Activated naive CD4-positive, alpha-beta T cell (primary cell): ENCODE results near the gene KSR2.

Source experiments
- DNase-seq, 4 experiments: peaks; one replicate each; lab custom pipeline; 2025; lab: John Stamatoyannopoulos, UW

The KSR2 gene

GRCh38 chr12:117688446-117688845 lies 280.3 kb downstream of the KSR2 start:
- DNase-seq: no peak

DNA sequence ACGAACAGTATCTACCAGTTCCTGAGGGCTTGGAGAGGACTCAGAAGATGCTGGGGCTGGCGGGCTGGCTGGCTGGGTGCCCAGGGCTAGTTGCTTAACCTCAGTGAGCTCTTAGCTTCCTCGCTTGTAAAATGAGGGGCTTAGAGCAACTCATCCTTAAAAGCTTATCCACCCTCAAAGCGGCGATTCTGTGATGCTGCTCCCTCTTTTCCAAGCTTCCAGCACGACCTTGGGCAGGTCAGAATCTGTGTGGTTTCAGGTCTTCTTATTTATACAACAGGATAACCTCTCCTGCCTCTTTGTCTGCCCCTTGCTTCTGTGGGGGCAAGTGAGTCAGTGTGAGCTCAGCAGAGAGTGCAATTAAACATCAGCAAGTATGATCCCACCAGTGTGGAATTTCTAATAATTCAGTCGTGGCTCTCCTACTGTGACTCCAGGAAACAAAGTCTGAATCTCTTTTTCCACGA lies 281.8 kb downstream of the KSR2 start:
- DNase-seq: no peak

- DNase-seq: no peak
Measured at GRCh38 chr12:117686210-117686609, 282.6 kb downstream of the KSR2 start.

GRCh38 chr12:117685110-117685926 lies 283.5 kb downstream of the KSR2 start:
- DNase-seq: no peak

- DNase-seq: no peak
Measured at GRCh38 chr12:117684471-117684870, 284.3 kb downstream of the KSR2 start.

GRCh38 chr12:117680312-117680711 lies 288.5 kb downstream of the KSR2 start:
- DNase-seq: no peak

GRCh38 chr12:117679776-117680175 lies 289.0 kb downstream of the KSR2 start:
- DNase-seq: no peak

- DNase-seq: no peak
Measured at GRCh38 chr12:117674763-117675162, 294.0 kb downstream of the KSR2 start.

DNA sequence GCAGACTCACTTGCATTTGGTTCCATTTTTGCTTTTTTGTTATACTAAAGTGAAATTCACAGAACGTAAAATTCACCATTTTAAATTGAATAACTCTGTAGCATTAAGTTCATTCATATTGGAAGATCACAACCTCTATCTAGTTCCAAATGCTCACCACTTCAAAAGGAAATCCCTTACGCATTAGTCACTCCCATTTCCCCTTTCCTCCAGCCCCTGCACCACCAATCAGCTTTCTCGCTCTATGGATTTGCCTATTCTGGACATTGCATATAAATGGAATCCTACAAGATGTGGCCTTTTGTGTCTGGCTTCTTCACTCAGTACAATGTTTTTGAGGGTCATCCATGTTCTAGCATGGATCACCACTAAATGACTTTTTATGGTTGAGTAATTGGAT lies 294.5 kb downstream of the KSR2 start:
- no peak for DNase-seq

DNA sequence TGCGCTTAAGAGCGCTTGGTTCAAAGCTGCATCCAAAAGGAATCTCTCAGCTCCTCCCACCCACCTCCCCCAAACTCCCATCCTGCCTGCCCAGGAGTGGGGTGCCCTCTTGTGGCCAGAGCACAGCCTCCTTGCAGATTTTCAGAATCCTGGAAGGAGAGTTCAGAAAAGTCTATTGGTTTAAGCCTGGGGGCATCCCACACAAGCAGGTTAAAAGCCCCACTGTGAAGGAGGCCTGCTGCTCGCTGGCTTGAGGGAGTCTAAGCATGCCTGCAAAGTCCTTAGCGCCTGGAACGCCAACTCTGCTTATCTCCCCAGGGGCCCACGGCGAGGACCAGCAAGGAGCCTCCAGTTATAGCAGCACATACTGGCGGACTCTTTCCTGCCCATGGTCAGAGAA lies 297.1 kb downstream of the KSR2 start:
- DNase-seq: no peak

- DNase-seq: no peak
Measured at GRCh38 chr12:117664169-117664568, 304.6 kb downstream of the KSR2 start.

DNA sequence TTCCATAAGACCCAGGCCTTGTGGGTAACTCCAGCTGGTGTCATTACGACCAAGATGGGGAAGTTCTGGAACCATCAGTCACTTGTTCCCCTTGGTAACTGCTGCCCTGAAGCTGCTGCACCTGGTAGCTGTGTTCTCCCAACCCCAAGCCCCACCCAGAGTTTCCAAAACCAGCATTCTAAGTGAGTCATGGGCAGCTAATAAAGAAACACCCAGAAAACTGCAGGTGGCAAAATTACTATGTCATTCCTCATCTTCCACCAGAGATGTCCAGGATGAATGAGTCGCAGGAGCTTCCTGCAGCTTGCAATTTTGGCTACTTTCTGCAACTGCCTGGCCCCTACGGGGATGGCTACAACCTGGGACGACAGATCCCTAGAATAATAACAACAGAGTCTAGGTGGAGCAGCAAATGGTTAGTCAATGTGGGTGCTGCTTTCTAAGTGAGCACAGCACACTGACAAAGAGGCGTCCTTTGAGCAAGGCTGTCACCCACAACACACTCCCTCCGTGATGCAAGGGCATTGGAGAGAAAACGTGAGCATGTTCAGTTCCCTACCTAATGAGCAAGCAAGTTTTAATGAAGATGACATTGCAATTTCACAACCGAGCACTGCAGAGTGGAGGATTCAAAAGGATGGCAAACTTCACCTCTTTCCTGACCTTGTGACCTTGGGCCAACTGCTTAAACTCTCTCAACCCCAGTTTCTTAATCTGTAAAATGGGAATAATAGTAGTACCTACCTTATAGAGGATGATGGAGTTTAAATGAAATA lies 306.0 kb downstream of the KSR2 start:
- DNase-seq: no peak

- no peak for DNase-seq
Measured at GRCh38 chr12:117662220-117662619, 306.6 kb downstream of the KSR2 start.

- DNase-seq: no peak
Measured at GRCh38 chr12:117661471-117661870, 307.3 kb downstream of the KSR2 start.

DNA sequence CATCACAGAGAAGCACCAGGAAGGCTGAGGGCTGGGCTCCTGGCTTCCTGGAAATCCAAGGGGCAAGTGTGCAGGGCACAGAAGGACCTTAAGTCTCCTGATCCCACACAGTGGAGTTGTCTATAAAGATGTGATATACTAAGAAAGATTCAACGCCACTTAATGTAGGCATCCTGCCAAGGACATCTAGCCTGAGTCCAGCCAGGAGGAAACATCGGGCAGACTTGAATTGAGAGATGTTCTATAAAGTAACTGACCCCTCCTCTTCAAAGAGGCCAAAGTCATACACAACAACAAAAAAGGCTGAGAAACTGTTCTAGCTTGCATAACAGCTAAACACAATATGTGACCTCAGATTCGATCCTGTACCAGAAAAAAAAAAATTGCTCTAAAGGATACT lies 307.9 kb downstream of the KSR2 start:
- DNase-seq: no peak

DNA sequence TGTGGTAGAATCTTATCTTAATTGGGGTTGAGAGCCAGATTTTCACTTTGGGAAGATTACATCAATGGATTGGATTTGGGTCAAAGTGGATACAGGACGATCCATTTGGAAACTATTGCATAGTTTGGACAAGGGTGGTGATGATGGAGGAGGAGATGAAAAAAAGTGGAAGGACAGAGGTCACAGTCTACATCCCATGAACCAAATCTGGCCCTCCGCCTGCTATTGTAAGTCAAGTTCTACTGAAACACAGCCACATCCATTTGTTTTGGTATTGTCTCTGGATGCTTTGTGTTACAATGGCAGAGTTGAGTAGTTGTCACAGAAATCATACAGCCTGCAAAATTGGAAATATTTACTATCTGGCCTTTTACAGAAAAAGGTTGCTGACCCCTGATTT lies 310.6 kb downstream of the KSR2 start:
- no peak for DNase-seq

- DNase-seq: no peak
Measured at GRCh38 chr12:117649796-117650195, 319.0 kb downstream of the KSR2 start.

DNA sequence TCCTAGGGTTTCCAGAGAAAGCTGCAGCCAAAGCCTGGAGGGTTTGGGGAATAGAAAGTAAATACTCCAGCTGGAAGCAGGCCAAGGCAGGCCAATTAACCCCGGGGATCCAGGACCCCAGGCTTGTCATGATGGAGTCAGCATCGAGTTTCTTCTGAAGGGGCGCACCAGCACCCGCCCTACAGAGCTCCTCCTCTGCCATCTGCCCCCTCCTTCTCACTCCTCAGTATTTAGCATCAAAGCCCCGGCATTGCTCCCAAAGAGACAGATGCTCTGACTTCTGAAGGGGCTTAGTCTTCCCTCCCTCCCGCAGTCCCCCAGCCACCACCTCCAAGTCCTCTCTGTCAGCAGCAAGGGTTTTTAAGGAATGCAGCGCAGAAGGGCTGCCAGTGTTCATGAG lies 322.3 kb downstream of the KSR2 start:
- DNase-seq: no peak

DNA sequence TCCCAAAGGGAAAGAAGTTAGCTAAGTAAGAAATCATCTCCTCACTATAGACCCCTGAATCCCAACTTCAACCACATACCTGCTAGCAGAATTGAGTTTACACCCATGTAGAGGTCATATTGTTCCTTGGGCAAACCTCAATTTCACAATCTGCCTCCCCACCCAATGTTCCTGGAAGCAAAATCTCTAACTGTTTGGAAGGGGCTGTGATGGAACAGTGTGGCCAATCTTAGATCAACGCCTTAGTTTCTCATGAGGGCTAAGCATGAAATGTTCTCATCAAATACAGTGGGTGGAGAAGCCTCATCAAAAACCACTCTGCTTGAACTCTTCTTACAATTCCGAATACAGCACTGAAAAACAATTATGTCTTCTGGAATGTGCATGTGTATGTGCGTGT lies 323.3 kb downstream of the KSR2 start:
- DNase-seq: no peak

GRCh38 chr12:117643971-117644370 lies 324.8 kb downstream of the KSR2 start:
- DNase-seq: no peak

DNA sequence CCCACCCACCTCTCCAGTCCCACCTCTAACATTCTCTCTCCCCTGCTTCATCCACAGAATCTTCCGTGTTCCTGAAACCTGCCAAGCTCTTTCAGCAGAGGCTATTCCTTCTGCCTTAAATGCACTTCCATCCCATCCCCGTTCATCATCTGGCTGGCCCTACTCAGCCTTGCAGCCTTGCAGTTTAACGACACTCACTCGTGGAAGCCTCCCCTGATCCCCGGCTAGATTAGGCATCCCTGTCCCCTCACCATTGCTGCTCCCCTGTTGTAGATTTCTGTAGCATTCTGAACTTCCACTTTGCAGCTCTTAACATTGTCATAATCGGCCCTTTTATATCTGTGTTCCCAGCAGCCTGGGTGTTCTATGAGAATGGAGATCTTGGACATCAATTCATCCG lies 326.9 kb downstream of the KSR2 start:
- no peak for DNase-seq

- DNase-seq: no peak
Measured at GRCh38 chr12:117640511-117640910, 328.3 kb downstream of the KSR2 start.

- no peak for DNase-seq
Measured at GRCh38 chr12:117629454-117629853, 339.3 kb downstream of the KSR2 start.
